ENCODE results near the gene REG1B. TPM values are rescaled to one million over a fixed set of nuclear protein-coding genes. Genes with fewer than 3 reads are reported as not detected.

Gene REG1B
- total and polyA plus RNA-seq, 2 of the 4 experiments (the other 2 are of a cell fraction): not detected

- no peak overlapping the region for H4K91ac ChIP-seq (ENCODE audit: insufficient read depth, low read depth, low read length)
- H2BK20ac ChIP-seq (ENCODE audit: low read depth, low read length): no peak overlapping the region
- H4K5ac ChIP-seq (ENCODE audit: low read depth, low read length): no peak overlapping the region
- H4K8ac ChIP-seq (ENCODE audit: low read depth in 2 of 2, low read length in 2 of 2): no peak overlapping the region
- no peak overlapping the region for H2BK5ac ChIP-seq (ENCODE audit: low read depth, low read length, poor library complexity, severe bottlenecking)
- H2AK5ac ChIP-seq (ENCODE audit: low read depth, low read length): no peak overlapping the region
- no TSS peak for BruUV-seq (replicated peaks)
- no peaks in the 10 kb centered on the region for H3K36me3 ChIP-seq (ENCODE audit: control insufficient read depth, insufficient read depth, low read length)
- ATAC-seq (ENCODE audit: low read depth): no peak
- dilution Hi-C loops (cut with HindIII; ENCODE audit: low sequenced_read_pairs, unreplicated experiment) (no loop called here), in situ Hi-C loops (cut with MboI; ENCODE audit: low sequenced_read_pairs) (no loop called here), intact Hi-C loops (cut with micrococcal nuclease) (no loop called here)
- no peak overlapping the region for H3K4me3 ChIP-seq (ENCODE audit: insufficient read depth, low read depth, low read length)
- no peak overlapping the region for H2AFZ ChIP-seq (replicated peaks; ENCODE audit: low read length, poor library complexity)
- H2AK9ac ChIP-seq (replicated peaks; ENCODE audit: low read depth, low read length, poor library complexity): no peak overlapping the region
- no CpG with 5 or more reads among the region's 4 CpGs for WGBS, 2 experiments (ENCODE audit: extremely low coverage in 2 of 2, insufficient read length in 1 of 2)
- H3K14ac ChIP-seq (replicated peaks; ENCODE audit: low read depth, low read length): no peak overlapping the region
- TF ChIP-seq USF2 (IDR thresholded peaks at IDR 0.05; ENCODE audit: low read depth, low read length): no peak
- no peak for TF ChIP-seq BHLHE40 (IDR thresholded peaks at IDR 0.05; ENCODE audit: low read depth, low read length)
- TF ChIP-seq MXI1 (IDR thresholded peaks at IDR 0.05; ENCODE audit: borderline replicate concordance, low read depth, low read length): no peak
- TF ChIP-seq RCOR1 (IDR thresholded peaks at IDR 0.05; ENCODE audit: insufficient replicate concordance, low read length): no peak
- no peak for TF ChIP-seq POLR2A (IDR thresholded peaks at IDR 0.05; ENCODE audit: low read depth, low read length)
- TF ChIP-seq FOS (IDR thresholded peaks at IDR 0.05; ENCODE audit: low read depth, low read length): no peak
- TF ChIP-seq CEBPB (IDR thresholded peaks at IDR 0.05; ENCODE audit: low read depth, low read length): no peak
- no peak for TF ChIP-seq MAZ (IDR thresholded peaks at IDR 0.05; ENCODE audit: borderline replicate concordance, low read depth, low read length)
- TF ChIP-seq RFX5 (IDR thresholded peaks at IDR 0.05; ENCODE audit: low read depth, low read length): no peak
- no peak for TF ChIP-seq ELK1 (IDR thresholded peaks at IDR 0.05; ENCODE audit: borderline replicate concordance, low read depth, low read length)
- TF ChIP-seq NFE2L2 (IDR thresholded peaks at IDR 0.05; ENCODE audit: low read depth, low read length): no peak
- no peak for TF ChIP-seq CHD1 (IDR thresholded peaks at IDR 0.05; ENCODE audit: low read depth, low read length)
- TF ChIP-seq SMC3 (IDR thresholded peaks at IDR 0.05; ENCODE audit: low read depth, low read length): no peak
- no peaks in the 10 kb centered on the region for H3K4me1 ChIP-seq (ENCODE audit: control insufficient read depth, insufficient read depth, low read length)
- H3K4ac ChIP-seq (ENCODE audit: low read depth, low read length): no peak overlapping the region
- no peaks in the 10 kb centered on the region for H3K79me1 ChIP-seq (ENCODE audit: low read depth in 1 of 2, low read length in 2 of 2)
- H3K56ac ChIP-seq (ENCODE audit: extremely low read depth, insufficient read depth, low read length): no peak overlapping the region
- peaks cover 9% of the 10 kb centered on the region for H3K9me3 ChIP-seq (ENCODE audit: control insufficient read depth, insufficient read depth, low read length)
- H3K4me2 ChIP-seq (ENCODE audit: low read depth, low read length): no peak overlapping the region
- DNase-seq: no peak
- no peak overlapping the region for H3K9ac ChIP-seq (ENCODE audit: low read depth, low read length)
- no peak overlapping the region for H3K27ac ChIP-seq (ENCODE audit: insufficient read depth, low read length)
- no peaks in the 10 kb centered on the region for H4K20me1 ChIP-seq (ENCODE audit: insufficient read depth, low read length)
- no peak overlapping the region for H2BK120ac ChIP-seq (ENCODE audit: low read depth, low read length)
- H2BK15ac ChIP-seq (ENCODE audit: low read depth, low read length): no peak overlapping the region
- H3K27me3 ChIP-seq (ENCODE audit: control insufficient read depth, insufficient read depth, low read length): no peaks in the 10 kb centered on the region
- CTCF ChIA-PET: no interaction called here
- no peak overlapping the region for H3K18ac ChIP-seq (ENCODE audit: low read depth, low read length)
- POLR2A ChIA-PET (ENCODE audit: unreplicated experiment): no interaction called here
- no peak overlapping the region for H3K23ac ChIP-seq (ENCODE audit: low read depth, low read length)
- no peaks in the 10 kb centered on the region for H3K9me1 ChIP-seq (ENCODE audit: insufficient read depth, low read length)
Observed at GRCh38 chr2:79086255-79086654, 1.5 kb downstream of the REG1B start.
